K562 (cell line): ENCODE results near the gene FMNL2. TPM values are rescaled to one million over a fixed set of nuclear protein-coding genes. Genes with fewer than 3 reads are reported as not detected.

ENCODE experiments used
- ATAC-seq: fragments of 200-7000 bp; cut with Tn5 transposase; 3 replicates; pipeline ENCODE4 v1.9.1; 2020; ENCODE audit warnings: moderate library complexity
- BruUV-seq: library from RNA; stranded (reverse); fragments of 400-500 nt; replicated peaks from 2 replicates; lab custom pipeline; 2021; lab: Mats Ljungman, UMichigan
- CTCF ChIA-PET: fragments of 300-600 bp; formaldehyde crosslinking; extraction: SDS; loops from one replicate; lab custom pipeline; 2021; ENCODE audit warnings: low intra/inter-chr PET ratio; lab: Yijun Ruan, JAX
- POLR2A ChIA-PET: fragments of 300-600, 350-650 bp; sonication (Branson Sonifier 250); formaldehyde crosslinking; extraction: SDS; loops from one replicate; lab custom pipeline; 2021; ENCODE audit warnings: antibody characterized with exemption, inconsistent platforms; lab: Yijun Ruan, JAX
- DNase-seq, 4 experiments: peaks; one replicate each; pipeline versions ENCODE4 v3.0.0 to v3.0.0-alpha.2; 2011 to 2018; ENCODE audit warnings: low spot score in 3 of 4, mixed read lengths in 3 of 4; ENCODE audit errors: extremely low read depth in 1 of 4
- FAIRE-seq: peaks from 2 replicates; lab custom pipeline; 2011; peaks lifted over from hg19 to GRCh38; lab: Jason Lieb, UNC
- H2AFZ ChIP-seq: 2 replicates; pipeline ENCODE4 v1.6.0; 2011; ENCODE audit warnings: low read depth, low read length, control low read depth, inconsistent platforms
- H3K27ac ChIP-seq: fragments of 200-600 bp; 3 replicates; pipeline ENCODE4 v1.8.0; 2011; ENCODE audit warnings: low read depth, mild to moderate bottlenecking, control low read depth, inconsistent platforms, low read length, moderate library complexity, mixed read lengths; ENCODE audit errors: extremely low read depth
- H3K27me3 ChIP-seq, 2 experiments: fragments of 300-600 bp in 1 of 2; 2 replicates in 1 of 2; 3 replicates in 1 of 2; pipeline versions ENCODE4 v1.6.0 to v1.8.0; 2011; ENCODE audit warnings: inconsistent platforms in 2 of 2, low read length in 2 of 2, mild to moderate bottlenecking in 1 of 2, mixed read lengths in 1 of 2, moderate library complexity in 1 of 2; ENCODE audit not compliant: control insufficient read depth in 2 of 2, insufficient read depth in 2 of 2
- H3K36me3 ChIP-seq: fragments of 300-600 bp; 3 replicates; pipeline ENCODE4 v1.8.0; 2011; ENCODE audit warnings: mild to moderate bottlenecking, low read length, inconsistent platforms; ENCODE audit not compliant: control insufficient read depth, insufficient read depth
- H3K4me1 ChIP-seq, 2 experiments: fragments of 200-600 bp in 1 of 2; replicated peaks in 1 of 2; 2 replicates in 1 of 2; 3 replicates in 1 of 2; pipeline versions ENCODE4 v1.5.1 to v1.8.0; 2011; ENCODE audit warnings: inconsistent platforms in 2 of 2, low read length in 2 of 2, mild to moderate bottlenecking in 1 of 2, mixed read lengths in 1 of 2, moderate library complexity in 1 of 2; ENCODE audit not compliant: control insufficient read depth in 2 of 2, insufficient read depth in 2 of 2
- H3K4me2 ChIP-seq: 2 replicates; pipeline ENCODE4 v1.6.1; 2011; ENCODE audit warnings: low read length, control low read depth, inconsistent platforms, mixed read lengths; ENCODE audit not compliant: insufficient read depth
- H3K4me3 ChIP-seq: fragments of 200-600 bp; sonication (generic), shearing (Covaris generic); 2 replicates; pipeline ENCODE4 v1.5.1; 2016; ENCODE audit warnings: control low read depth, inconsistent platforms
- H3K79me2 ChIP-seq: fragments of 200-600 bp; 3 replicates; pipeline ENCODE4 v1.8.0; 2011; ENCODE audit warnings: low read length, inconsistent platforms; ENCODE audit not compliant: control insufficient read depth, insufficient read depth
- H3K9ac ChIP-seq, 2 experiments: 2 replicates each; pipeline versions ENCODE4 v1.6.0 to v1.6.1; 2011; ENCODE audit warnings: low read depth in 2 of 2, low read length in 2 of 2, control low read depth in 1 of 2, inconsistent platforms in 1 of 2, mild to moderate bottlenecking in 1 of 2, mixed read lengths in 1 of 2; ENCODE audit not compliant: insufficient read depth in 1 of 2
- H3K9me1 ChIP-seq: one replicate; pipeline ENCODE4 v1.6.0; 2011; ENCODE audit warnings: inconsistent platforms, mild to moderate bottlenecking, low read length, moderate library complexity; ENCODE audit not compliant: control insufficient read depth, insufficient read depth
- H3K9me3 ChIP-seq: replicated peaks from 2 replicates; pipeline ENCODE4 v1.5.1; 2011; ENCODE audit warnings: low read depth, low read length, inconsistent platforms; ENCODE audit not compliant: control insufficient read depth, insufficient read depth
- H4K20me1 ChIP-seq: replicated peaks from 2 replicates; pipeline ENCODE4 v1.6.1; 2011; ENCODE audit warnings: low read length, inconsistent platforms, mixed read lengths; ENCODE audit not compliant: control insufficient read depth, insufficient read depth
- BACH1 ChIP-seq: fragments of 200-800 bp; sonication (Bioruptor generic); IDR thresholded peaks from 2 replicates; pipeline ENCODE4 v1.6.1; 2016; ENCODE audit warnings: missing genetic modification characterization, missing compliant biosample characterization
- ETS1 ChIP-seq: conservative IDR thresholded peaks from 2 replicates; pipeline ENCODE4 v1.6.1; 2011; ENCODE audit warnings: low read depth, mild to moderate bottlenecking, low read length; ENCODE audit not compliant: control insufficient read depth
- KLF6 ChIP-seq: fragments of 250-450 bp; sonication (Bioruptor Pico); IDR thresholded peaks from 2 replicates; pipeline ENCODE4 v1.4.0; 2020; ENCODE audit warnings: mild to moderate bottlenecking, moderate library complexity, borderline replicate concordance
- MAZ ChIP-seq, 2 experiments: fragments of 450-650 bp in 1 of 2; sonication (generic) in 1 of 2; formaldehyde crosslinking; IDR thresholded peaks in 1 of 2; conservative IDR thresholded peaks in 1 of 2; 2 replicates each; pipeline versions ENCODE4 v1.4.0 to v1.5.0; 2020; ENCODE audit warnings: mild to moderate bottlenecking in 1 of 2, missing genetic modification reagents in 1 of 2
- NFIX ChIP-seq: fragments of 250-450 bp; sonication (Bioruptor Pico); IDR thresholded peaks from 2 replicates; pipeline ENCODE4 v1.4.0; 2020; ENCODE audit warnings: low read depth, mild to moderate bottlenecking, moderate library complexity
- NFXL1 ChIP-seq: fragments of 450-650 bp; formaldehyde crosslinking; IDR thresholded peaks from 2 replicates; pipeline ENCODE4 v1.4.0; 2021; ENCODE audit warnings: mild to moderate bottlenecking
- NR2C2 ChIP-seq, 2 experiments: fragments of 200-800 bp in 1 of 2; sonication (Bioruptor generic) in 1 of 2; sonication (generic) in 1 of 2; formaldehyde crosslinking in 1 of 2; IDR thresholded peaks; 2 replicates each; pipeline versions ENCODE4 v1.6.1 to v1.8.0; 2016 to 2022; ENCODE audit warnings: mild to moderate bottlenecking in 1 of 2, missing compliant biosample characterization in 1 of 2, missing genetic modification characterization in 1 of 2, missing genetic modification reagents in 1 of 2
- PYGO2 ChIP-seq: fragments of 450-650 bp; IDR thresholded peaks from 2 replicates; pipeline ENCODE4 v1.6.1; 2016; ENCODE audit warnings: mild to moderate bottlenecking, missing genetic modification characterization, moderate library complexity, missing compliant biosample characterization
- SMARCA4 ChIP-seq: fragments of 450-650 bp; IDR thresholded peaks from 2 replicates; pipeline ENCODE4 v1.6.1; 2016
- ZBTB43 ChIP-seq: sonication (generic); formaldehyde crosslinking; IDR thresholded peaks from 2 replicates; pipeline ENCODE4 v1.8.0; 2023; ENCODE audit warnings: mild to moderate bottlenecking, missing genetic modification reagents
- ZNF184 ChIP-seq: sonication (generic); formaldehyde crosslinking; IDR thresholded peaks from 2 replicates; pipeline ENCODE4 v1.5.0; 2020; ENCODE audit warnings: missing genetic modification reagents
- ZNF445 ChIP-seq: fragments of 250-450 bp; sonication (Bioruptor Pico); IDR thresholded peaks from 2 replicates; pipeline ENCODE4 v1.4.0; 2020; ENCODE audit warnings: low read depth, mild to moderate bottlenecking, moderate library complexity
- ZNF717 ChIP-seq: fragments of 250-450 bp; sonication (Bioruptor Pico); IDR thresholded peaks from 2 replicates; pipeline ENCODE4 v1.5.0; 2021
- ZNF76 ChIP-seq: fragments of 250-450 bp; sonication (Bioruptor Pico); IDR thresholded peaks from 2 replicates; pipeline ENCODE4 v1.4.0; 2020; ENCODE audit warnings: mild to moderate bottlenecking, moderate library complexity, borderline replicate concordance
- ZNF830 ChIP-seq: fragments of 250-450 bp; sonication (Bioruptor Pico); IDR thresholded peaks from 2 replicates; pipeline ENCODE4 v1.5.0; 2021; ENCODE audit warnings: mild to moderate bottlenecking
- in situ Hi-C: fragments of 300-500 bp; cut with MboI; formaldehyde crosslinking; loops from 4 replicates; pipeline ENCODE4 v1.15.0; 2018; ENCODE audit warnings: inconsistent platforms, mixed read lengths
- intact Hi-C: fragments of 100-400 bp; cut with micrococcal nuclease; formaldehyde crosslinking; loops from 2 replicates; pipeline ENCODE4 v1.14.2; 2022
- polyA plus RNA-seq, 8 experiments: library from polyadenylated mRNA; depleted of rRNA in 4 of 8; stranded (reverse) in 5 of 8; unstranded in 3 of 8; fragments of >200 nt; fragmentation: Nextera tagmentation in 2 of 8; fragmentation: Illumina TruSeq in 1 of 8; extraction: Ambion mirVana in 2 of 8; extraction: Trizol in 1 of 8; gene quantifications; 2 replicates each; pipeline versions ENCODE4 v1.2.1 to v1.2.3, GENCODE V29; 2011 to 2014; ENCODE audit warnings: inconsistent platforms in 1 of 8, missing spikeins in 1 of 8
- total RNA-seq, 7 experiments: library from RNA; depleted of rRNA in 6 of 7; stranded (reverse); fragments of >200 nt in 6 of 7; fragmentation: Illumina TruSeq in 2 of 7; extraction: Trizol in 2 of 7; gene quantifications; 2 replicates each; pipeline versions ENCODE4 v1.2.1 to v1.2.3, GENCODE V29; 2011 to 2021; ENCODE audit warnings: low replicate concordance in 1 of 7

The FMNL2 gene
- total and polyA plus RNA-seq, 9 of the 15 experiments (the other 6 are each of a cell fraction or from before 2014, with no cell fraction given): 0.15 to 0.49 (median 0.24) TPM; not detected in 1

- intact Hi-C loops: no loop called here
- Histone ChIP-seq H3K4me2 (no peak overlapping the region), H3K79me2 (no peaks in the 10 kb centered on the region), H4K20me1 (no peaks in the 10 kb centered on the region), H3K36me3 (no peaks in the 10 kb centered on the region), H3K4me1 (no peaks in the 10 kb centered on the region), H2AFZ (no peak overlapping the region), H3K27me3 (no peaks in the 10 kb centered on the region), H3K9ac (no peak overlapping the region), H3K4me3 (no peak overlapping the region), H3K9me3 (no peaks in the 10 kb centered on the region), H3K27ac (no peak overlapping the region), H3K9me1 (no peaks in the 10 kb centered on the region)
- TF ChIP-seq BACH1 (tag) (no peak), ZNF184 (CRISPR knock-in tag) (no peak), ZNF445 (no peak), NFIX (CRISPR knock-in tag) (no peak), MAZ (CRISPR knock-in tag; conservative IDR thresholded peaks at IDR 0.05 in 1 of 2, IDR thresholded peaks at IDR 0.05 in 1 of 2) (no peak), NFXL1 (CRISPR knock-in tag) (no peak), ZNF76 (CRISPR knock-in tag) (no peak), SMARCA4 (no peak), ZNF830 (CRISPR knock-in tag) (no peak), ZNF717 (CRISPR knock-in tag) (no peak), ETS1 (no peak), PYGO2 (tag) (no peak), ZBTB43 (CRISPR knock-in tag) (no peak), KLF6 (no peak), NR2C2 (CRISPR knock-in tag; IDR thresholded peaks at IDR 0.05) (no peak), NR2C2 (tag; IDR thresholded peaks at IDR 0.05) (no peak)
- DNase-seq (no peak), FAIRE-seq (no peak), ATAC-seq (no peak)
- BruUV-seq: no TSS peak
- in situ Hi-C loops: no loop called here
- ChIA-PET CTCF (no interaction called here), POLR2A (no interaction called here)
Observed at GRCh38 chr2:152411154-152411553, 76.2 kb downstream of the FMNL2 start.
